HG03354 (cell line): ENCODE measurements around the gene SLC22A9.
"Not testable (repeated sequence)": the region's sequence is repeated elsewhere in the genome, so short reads cannot be mapped to it uniquely, and the experiment has no call there.

Source experiments
- ATAC-seq: cut with Tn5 transposase; IDR thresholded peaks from one replicate; pipeline ENCODE4 v1.9.1; 2021; ENCODE audit warnings: mild to moderate bottlenecking; ENCODE audit not compliant: unreplicated experiment, poor library complexity, severe bottlenecking

The SLC22A9 gene

DNA sequence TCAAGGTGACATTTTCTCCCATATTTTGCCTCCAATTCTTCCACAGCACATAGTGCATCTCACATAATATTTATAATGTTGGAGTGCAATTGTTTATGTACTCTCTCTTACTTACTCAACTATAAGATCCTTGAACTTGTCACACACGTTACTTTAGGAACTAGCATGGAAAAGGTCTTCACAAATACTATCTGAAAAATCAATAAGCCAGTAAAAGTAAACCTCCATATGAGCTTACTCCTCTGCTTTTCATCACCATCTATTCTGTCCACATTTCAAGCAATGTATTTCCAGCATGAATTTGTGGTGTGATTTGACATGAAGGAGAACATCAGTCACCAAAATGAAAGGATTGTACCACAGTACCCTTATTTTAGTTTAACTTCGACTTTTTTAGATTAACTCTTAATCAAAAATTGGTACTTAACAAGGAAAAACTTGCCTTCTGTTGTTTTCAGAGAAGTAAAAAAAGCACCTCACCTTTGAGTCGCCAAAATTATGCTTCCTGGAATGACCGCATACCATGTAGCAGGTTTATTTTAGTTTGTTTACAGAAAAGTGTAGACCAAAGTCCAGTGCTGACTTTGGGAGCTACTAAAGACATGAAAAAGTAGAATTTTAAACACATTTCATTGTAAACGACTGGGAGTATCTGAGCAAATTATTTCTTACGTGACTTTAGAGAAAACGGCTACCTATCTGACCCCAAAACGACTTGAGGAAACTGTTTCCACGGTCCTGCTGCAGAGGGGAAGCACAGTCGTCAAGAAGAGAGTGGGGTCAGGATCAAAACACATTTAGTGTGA is at the start of gene SLC22A9:
SLC22A9 (plus strand) TSS at position 621 of the 806 bp plus-strand sequence. CDS start 272 bp downstream, outside the sequence.
- no peak for ATAC-seq

DNA sequence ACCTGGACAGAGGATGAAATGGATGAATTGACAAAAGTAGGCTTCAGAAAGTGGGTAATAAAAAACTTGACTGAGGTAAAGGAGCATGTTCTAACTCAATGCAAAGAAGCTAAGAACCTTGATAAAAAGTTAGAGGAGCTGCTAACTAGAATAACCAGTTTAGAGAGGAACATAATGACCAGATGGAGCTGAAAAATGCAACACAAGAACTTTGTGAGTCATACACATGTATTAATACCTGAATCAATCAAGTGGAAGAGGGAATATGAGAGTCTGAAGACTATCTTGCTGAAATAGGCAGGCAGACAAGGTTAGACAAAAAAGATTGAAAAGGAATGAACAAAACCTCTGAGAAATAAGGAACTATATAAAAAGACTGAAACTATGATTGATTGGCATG is 47.9 kb upstream of the SLC22A9 start:
- no peak for ATAC-seq

DNA sequence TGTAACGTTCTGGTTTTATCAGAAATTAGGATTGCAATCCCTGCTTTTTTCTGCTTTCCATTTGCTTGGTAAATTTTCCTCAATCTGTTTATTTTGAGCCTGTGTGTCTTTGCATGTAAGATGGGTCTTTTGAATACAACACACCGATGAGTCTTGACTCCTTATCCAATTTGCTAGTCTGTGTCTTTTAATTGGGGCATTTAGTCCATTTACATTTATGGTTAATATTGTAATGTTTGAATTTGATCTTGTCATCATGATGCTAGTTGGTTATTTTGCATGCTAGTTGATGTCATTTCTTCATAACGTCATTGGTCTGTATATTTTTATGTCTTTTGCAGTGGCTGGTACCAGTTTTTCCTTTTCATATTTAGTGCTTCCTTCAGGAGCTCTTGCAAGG is 34.5 kb upstream of the SLC22A9 start:
- not testable (repeated sequence) for ATAC-seq

DNA sequence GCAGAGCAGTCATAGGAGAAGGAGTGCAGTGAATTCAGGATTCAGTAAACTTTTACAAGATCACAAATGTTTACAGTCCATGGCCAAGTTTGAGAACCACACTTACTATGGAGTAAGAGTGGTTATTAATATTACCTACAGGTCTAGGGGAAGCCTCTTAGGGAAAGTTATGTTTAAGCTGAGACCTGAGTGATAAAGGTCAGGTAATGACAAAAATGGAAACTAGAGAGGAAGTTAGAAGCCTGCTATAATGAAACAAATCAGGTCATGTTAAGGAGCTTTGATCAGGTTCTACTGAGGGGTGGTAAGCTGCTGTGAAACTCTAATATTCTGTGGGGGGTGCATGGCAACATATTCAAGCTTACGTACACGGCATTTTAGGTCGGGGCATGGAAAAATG is 32.5 kb upstream of the SLC22A9 start:
- no peak for ATAC-seq

DNA sequence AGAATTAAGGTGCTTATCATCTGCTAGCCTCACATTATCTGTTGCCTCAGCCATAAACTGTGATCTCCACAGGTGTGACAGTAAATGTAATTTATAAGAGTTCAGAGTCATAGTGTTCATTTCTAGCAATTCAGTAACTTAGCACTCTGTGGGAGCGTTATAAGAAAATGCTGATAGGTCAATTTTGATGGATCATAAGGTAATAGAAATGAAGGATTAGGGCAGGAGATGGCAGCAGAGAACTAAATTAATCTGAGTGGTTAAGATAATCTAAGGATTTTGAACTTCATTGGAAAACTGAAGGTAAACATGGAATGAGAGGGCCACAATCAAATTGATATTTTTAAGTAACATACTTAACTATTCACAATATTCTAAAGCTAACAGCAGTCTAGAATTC is 26.5 kb upstream of the SLC22A9 start:
- ATAC-seq = no peak

DNA sequence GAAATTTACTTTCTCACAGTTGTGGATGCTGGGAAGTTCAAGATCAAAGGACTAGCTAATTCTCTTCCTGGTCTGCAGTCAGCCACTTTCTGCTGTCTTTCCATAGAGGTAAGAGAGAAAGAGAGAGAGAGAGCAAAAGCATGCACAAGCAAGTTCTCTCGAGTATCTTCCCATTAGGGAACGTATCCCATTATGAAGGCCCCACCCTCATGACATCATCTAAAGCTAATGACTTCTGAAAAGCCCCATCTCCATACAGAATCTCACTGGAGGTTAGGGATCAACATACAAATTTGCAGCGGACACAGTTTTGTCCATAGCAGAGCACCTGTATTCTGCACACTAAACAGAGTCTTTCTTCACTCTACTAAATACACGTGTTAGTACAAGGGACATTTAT is 17.4 kb upstream of the SLC22A9 start:
- no peak for ATAC-seq

DNA sequence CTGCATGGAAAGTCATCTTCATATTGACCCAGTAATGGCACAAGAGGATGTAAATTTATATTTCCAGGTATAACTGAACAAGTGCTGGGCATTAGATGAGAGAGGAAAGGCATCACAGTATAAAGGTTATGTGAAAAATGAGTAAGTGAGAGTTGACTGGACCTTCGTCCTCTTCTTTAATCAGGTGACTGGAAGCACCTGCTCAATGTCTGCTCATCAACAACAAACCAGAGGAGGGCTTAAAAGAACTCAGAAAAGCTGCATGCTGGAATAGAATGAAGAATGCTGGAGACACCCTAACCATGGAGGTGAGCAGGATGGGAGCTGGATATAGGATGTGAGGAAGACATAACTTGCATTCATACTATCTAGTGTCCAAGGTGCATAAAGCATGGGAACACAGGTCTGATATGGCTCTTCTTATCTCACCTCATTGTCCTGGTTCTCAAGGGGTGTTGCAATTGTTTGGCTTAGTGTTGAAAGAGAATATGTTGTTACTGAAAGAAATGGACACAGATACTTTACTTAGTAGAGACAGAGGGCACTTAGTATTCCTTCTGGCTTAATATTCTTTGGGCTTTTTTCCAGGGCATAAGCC is 7.3 kb upstream of the SLC22A9 start:
- ATAC-seq = no peak

DNA sequence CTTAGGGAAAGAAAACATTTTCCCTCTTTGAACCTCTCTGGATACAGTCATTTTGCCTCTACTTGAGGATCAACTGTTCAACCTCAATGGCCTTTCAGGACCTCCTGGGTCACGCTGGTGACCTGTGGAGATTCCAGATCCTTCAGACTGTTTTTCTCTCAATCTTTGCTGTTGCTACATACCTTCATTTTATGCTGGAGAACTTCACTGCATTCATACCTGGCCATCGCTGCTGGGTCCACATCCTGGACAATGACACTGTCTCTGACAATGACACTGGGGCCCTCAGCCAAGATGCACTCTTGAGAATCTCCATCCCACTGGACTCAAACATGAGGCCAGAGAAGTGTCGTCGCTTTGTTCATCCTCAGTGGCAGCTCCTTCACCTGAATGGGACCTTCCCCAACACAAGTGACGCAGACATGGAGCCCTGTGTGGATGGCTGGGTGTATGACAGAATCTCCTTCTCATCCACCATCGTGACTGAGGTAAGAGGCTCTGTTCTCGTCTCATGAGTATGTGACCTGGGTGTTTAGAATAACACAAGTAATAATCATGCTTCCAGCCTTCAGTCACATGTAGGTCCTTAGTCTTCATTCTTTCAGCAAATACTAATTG is 495 bp downstream of the SLC22A9 start:
- no peak for ATAC-seq

DNA sequence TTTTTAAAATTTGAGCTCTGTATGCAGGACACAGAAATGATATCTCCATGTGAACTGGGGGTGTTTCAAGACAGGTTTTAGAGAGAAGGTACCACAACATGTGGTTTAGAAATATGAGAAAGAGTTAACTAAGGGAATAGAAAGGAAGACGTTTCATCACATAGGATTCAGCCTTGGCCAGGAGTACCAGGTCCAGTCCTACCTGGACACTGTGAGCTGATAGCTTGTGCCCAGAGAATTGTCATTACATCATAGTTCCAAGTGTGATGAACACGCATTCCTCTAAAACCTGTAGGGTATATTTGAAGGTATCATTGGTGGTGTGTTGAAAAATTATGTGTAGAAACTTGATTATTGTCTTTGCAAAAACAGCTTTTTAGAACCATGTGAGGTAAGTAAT is 1.8 kb downstream of the SLC22A9 start:
- ATAC-seq = no peak

DNA sequence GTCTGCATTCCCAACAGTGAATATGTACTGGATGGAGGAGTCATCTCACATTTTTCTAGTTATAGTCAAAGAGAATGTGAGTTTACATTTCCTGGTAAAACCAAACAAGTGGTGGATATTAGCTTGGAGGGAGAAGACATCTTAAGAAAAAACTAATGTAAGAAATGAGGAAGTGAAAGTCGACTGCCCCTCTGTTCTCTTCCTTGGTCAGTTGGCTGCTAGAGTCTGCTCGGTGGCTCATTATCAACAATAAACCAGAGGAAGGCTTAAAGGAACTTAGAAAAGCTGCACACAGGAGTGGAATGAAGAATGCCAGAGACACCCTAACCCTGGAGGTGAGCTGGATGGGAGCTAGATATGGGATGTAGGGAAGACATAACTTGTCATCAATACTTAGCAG is 5.8 kb downstream of the SLC22A9 start:
- ATAC-seq = no peak

DNA sequence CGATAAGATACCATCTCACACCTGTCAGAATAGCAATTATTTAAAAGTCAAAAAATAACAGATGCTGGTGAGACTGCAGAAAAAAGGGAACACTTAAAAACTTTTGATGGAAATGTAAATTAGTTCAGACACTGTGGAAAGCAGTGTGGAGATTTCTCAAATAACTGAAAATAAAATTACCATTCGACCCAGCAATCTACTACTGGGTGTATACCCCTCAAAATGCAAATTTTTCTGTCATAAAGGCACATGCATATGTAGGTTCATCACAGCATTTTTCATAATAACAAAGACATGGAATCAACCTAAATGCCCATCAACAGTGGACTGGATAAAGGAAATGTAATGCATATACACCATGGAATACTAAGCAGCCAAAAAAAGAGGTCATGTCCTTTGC is 10.5 kb downstream of the SLC22A9 start:
- ATAC-seq = no peak

DNA sequence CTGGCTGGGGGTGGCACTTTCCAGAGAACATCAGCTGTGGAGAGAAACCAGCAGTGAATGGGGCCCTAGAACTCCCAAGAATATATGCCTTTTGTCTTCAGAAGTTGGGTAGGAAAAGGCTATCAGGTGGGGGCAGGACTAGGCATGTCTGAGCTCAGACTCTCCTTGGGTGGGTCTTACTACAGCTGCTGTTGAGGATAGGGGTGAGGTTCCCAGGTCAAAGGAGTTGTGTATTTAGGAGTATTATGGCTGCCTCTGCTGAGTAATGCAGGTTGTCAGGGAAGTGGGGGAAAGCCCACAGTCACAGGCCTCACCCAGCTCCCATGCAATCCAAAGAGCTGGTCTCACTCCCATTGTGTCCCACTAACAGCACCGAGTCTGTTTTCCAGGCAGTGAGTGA is 26.1 kb downstream of the SLC22A9 start:
- no peak for ATAC-seq

DNA sequence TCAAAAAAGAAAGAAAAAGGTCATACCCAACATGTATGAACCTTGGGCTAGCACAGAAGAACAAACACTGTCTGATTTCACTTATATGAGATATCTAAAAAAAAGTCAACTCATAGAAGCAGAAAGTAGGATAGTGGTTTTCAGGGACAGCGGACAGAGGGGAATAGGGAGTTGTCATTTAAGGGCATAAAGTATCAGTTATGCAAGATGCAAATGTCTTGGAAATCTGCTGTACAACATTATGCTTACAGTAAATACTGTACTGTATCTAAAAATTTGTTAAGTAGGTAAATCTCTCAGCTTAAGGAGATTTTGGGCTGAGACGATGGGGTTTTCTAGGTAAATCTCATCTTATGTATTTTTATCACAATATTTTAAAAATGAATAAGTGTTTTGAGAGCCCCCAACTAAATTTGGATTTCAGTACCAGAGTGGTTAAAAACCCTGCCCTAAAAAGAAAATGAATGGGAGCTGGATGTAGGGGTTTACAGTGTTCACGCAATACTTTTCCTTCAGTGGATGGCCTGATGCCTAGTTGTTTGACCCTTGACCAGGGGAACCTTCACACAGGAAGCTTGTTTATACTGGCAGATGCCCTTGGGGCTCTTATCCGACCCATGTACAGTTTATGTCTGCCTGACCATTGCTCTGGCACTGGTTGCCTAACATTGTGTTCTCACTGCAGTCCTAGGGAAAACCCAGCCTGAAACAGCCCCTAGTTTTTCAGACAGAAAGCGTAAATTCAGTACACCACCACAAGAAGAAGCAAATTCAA is 34.8 kb downstream of the SLC22A9 start:
- ATAC-seq = no peak

DNA sequence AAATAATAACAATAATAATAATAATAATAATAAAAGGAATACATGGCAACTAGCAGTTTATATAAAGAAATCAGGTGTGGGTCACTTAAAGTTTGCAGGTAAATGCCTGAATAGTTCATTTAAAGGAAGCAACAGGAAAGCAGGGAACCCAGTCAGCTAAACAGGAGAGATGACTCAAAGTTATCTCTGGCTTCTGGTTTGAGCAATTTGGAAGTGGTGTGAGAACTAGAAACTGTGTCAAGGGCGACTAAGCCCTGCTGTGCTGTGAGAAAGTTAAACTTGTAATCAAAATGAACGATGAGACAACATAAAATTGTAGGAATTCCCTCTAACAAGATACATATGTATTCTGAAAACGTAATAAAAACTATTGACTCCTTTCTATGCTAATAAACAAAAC is 35.5 kb downstream of the SLC22A9 start:
- ATAC-seq = no peak

DNA sequence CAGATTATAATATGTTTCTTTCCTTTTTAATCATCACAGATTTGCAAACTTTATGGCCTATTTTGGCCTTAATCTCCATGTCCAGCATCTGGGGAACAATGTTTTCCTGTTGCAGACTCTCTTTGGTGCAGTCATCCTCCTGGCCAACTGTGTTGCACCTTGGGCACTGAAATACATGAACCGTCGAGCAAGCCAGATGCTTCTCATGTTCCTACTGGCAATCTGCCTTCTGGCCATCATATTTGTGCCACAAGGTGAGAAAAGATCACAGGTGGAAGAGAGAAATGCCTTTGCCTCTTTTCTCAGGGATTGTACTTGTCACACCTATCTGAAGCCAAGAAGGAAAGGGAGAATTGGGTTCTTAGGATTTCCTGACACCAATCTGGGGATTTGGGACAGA is 36.9 kb downstream of the SLC22A9 start:
- ATAC-seq = no peak

DNA sequence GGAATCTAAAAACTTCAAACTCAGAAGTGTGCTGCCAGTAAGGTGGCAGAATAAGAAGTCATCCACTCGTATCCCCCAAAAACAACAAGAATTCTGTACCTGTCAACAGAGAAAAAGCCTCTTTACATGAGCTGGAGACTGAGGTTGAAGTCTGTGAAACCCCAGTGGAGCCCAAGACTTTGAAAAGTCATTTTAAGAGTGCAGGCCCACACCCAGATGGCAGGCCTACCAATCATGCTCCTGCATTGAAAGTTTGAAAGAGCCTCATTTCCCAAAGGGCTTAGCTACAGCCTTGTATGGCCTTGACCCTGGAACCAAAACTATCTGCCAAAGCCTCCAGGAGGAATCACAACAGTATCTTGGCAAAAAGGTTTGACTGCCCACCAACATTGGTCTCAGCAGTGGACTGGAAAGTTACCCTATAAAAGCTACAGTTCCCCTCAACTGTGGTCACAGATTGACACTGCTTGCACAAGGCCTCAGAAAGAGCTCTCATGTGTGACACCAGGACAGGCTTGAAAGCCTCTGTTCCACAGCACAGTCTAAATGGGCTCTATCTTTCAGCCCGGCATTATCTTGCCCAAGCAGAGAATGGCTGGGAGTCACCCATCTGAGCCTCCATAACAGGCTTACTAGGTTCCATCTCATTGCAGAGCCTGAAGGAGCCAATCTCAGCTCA is 47.7 kb downstream of the SLC22A9 start:
- ATAC-seq = no peak

DNA sequence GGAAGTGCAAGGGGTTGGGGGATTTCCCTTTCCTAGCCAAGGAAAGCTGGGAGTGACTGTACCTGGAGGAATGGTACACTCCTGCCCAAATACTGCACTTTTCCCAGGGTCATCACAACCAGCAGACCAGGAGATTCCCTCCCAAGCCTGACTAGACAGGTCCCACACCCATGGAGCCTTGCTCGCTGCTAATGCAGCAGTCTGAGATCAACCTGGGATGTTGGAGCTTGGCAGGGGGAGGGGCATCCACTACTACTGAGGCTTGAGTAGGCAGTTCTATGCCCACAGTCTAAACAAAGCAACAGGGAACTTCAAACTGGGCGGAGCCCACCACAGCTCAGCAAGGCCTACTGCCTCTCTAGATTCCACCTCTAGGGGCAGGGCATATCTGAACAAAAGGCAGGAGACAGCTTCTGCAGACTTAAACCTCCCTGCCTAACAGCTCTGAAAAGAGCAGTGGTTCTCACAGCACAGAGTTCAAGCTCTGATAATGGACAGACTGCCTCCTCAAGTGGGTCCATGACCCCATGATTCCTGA is 58.5 kb downstream of the SLC22A9 start:
- no peak for ATAC-seq

DNA sequence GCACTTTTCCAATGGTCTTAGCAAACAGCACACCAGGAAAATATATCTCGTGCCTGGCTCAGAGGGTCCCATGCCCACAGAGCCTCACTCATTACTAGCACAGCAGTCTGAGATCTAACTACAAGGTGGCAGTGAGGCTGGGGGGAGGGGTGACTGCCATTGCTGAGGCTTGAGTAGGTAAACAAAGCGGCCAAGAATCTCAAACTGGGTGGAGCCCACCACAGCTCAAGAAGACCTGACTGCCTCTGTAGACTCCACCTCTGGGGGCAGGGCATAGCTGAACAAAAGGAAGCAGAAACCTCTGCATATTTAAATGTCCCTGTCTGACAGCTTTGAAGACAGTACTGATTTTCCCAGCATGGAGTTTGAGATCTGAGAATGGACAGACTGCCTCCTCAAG is 61.1 kb downstream of the SLC22A9 start:
- not testable (repeated sequence) for ATAC-seq

DNA sequence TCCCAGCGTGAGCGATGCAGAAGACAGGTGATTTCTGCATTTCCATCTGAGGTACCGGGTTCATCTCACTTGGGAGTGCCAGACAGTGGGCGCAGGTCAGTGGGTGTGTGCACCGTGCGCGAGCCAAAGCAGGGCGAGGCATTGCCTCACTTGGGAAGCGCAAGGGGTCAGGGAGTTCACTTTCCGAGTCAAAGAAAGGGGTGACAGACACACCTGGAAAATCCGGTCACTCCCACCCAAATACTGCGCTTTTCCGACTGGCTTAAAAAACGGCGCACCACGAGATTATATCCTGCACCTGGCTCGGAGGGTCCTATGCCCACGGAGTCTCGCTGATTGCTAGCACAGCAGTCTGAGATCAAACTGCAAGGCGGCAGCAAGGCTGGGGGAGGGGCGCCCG is 65.8 kb downstream of the SLC22A9 start:
- not testable (repeated sequence) for ATAC-seq

DNA sequence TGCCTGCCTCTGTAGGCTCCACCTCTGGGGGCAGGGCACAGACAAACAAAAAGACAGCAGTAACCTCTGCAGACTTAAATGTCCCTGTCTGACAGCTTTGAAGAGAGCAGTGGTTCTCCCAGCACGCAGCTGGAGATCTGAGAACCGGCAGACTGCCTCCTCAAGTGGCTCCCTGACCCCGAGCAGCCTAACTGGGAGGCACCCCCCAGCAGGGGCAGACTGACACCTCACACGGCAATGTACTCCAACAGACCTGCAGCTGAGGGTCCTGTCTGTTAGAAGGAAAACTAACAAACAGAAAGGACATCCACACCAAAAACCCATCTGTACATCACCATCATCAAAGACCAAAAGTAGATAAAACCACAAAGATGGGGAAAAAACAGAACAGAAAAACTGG is 66.2 kb downstream of the SLC22A9 start:
- ATAC-seq = not testable (repeated sequence)
